NB4 (cell line): ENCODE measurements around the gene ZNF516.

Source experiments
- CTCF ChIP-seq: IDR thresholded peaks from one replicate; pipeline ENCODE4 v1.5.1; 2012; ENCODE audit warnings: low read depth, low read length
- POLR2A ChIP-seq: IDR thresholded peaks from 2 replicates; pipeline ENCODE4 v1.6.1; 2011; ENCODE audit warnings: mild to moderate bottlenecking; ENCODE audit not compliant: insufficient read length; ENCODE audit errors: extremely low read depth
- TF ChIP-seq, protein P1 (sequence below): IDR thresholded peaks from 2 replicates; pipeline ENCODE4 v1.6.1; 2011; ENCODE audit warnings: low read depth, low read length

DNA sequence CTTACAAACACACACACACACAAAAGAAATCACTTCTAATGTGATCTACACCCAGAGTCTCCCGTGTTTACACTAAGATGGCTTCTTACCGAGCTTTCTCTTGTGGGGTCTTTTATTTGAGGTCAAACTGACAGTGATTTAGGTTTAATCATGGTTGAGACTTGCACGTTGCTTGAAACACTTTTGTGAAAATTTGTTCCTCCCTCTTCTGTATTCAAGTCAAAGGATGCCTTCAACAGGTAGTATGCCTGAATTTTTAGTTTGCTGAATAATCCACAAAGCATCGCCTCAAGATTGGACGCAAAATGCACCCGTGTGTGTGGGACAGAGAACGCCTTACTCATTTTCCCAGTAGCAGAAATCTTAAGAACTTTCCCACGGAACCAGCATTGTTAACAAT, 4.0 kb upstream of the ZNF516 start:
- TF ChIP-seq POLR2A (no peak), CTCF (no peak)
- TF ChIP-seq, protein P1, sequence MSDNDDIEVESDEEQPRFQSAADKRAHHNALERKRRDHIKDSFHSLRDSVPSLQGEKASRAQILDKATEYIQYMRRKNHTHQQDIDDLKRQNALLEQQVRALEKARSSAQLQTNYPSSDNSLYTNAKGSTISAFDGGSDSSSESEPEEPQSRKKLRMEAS = no peak
